ENCODE results near the gene NAPA. TPM values are rescaled to one million over a fixed set of nuclear protein-coding genes. Genes with fewer than 3 reads are reported as not detected.

Gene NAPA
- total and polyA plus RNA-seq, 4 donors: 65.7 to 140 (median 124) TPM

DNA sequence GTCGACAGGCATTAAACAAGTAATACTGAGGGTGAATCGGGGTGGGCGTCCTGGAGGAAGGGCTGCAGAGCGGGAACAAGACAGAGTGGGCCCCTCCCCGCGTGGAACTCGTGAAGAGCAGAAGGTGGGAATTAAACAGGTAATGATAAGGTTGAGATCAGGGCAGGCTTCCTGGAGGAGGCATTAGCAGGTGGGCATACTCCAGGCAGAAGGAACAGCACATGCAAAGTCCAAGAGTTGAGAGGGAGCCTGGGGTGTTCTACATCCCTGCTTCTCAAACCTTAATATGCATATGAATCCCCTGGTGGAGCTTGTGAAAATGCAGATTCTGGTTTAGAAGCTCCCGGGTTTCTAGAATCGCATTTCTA lies 66.5 kb downstream of the NAPA start:
- Histone ChIP-seq H3K36me3 (ENCODE audit: control insufficient read depth in 4 of 4, insufficient read depth in 4 of 4, low read length in 4 of 4) (no peaks in the 10 kb centered on the region), H3K9ac (ENCODE audit: insufficient read depth in 1 of 2, low read length in 2 of 2) (no peak overlapping the region), H3K4me1 (ENCODE audit: control insufficient read depth in 5 of 5, insufficient read depth in 5 of 5, low read length in 5 of 5) (peaks cover 0 to 26% (median 3%) of the 10 kb centered on the region in 5 donors), H3K27me3 (ENCODE audit: control insufficient read depth in 3 of 3, insufficient read depth in 3 of 3, low read length in 2 of 3) (peaks cover 7 to 62% (median 27%) of the 10 kb centered on the region in 3 donors), H3K9me3 (ENCODE audit: control insufficient read depth in 4 of 4, insufficient read depth in 3 of 4, low read length in 3 of 4) (peaks cover 0 to 25% (median 0%) of the 10 kb centered on the region in 4 donors), H3K27ac (ENCODE audit: low read depth in 1 of 2, low read length in 1 of 2) (no peak overlapping the region), H3K4me3 (no peak overlapping the region)
- no peak for DNase-seq
- 22 to 25% methylated on average over 9 of the region's 9 CpGs for WGBS, 2 donors
- TF ChIP-seq, protein P1, sequence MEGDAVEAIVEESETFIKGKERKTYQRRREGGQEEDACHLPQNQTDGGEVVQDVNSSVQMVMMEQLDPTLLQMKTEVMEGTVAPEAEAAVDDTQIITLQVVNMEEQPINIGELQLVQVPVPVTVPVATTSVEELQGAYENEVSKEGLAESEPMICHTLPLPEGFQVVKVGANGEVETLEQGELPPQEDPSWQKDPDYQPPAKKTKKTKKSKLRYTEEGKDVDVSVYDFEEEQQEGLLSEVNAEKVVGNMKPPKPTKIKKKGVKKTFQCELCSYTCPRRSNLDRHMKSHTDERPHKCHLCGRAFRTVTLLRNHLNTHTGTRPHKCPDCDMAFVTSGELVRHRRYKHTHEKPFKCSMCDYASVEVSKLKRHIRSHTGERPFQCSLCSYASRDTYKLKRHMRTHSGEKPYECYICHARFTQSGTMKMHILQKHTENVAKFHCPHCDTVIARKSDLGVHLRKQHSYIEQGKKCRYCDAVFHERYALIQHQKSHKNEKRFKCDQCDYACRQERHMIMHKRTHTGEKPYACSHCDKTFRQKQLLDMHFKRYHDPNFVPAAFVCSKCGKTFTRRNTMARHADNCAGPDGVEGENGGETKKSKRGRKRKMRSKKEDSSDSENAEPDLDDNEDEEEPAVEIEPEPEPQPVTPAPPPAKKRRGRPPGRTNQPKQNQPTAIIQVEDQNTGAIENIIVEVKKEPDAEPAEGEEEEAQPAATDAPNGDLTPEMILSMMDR (IDR thresholded peaks at IDR 0.05; ENCODE audit: control extremely low read depth, extremely low read depth): no peak
- ATAC-seq (ENCODE audit: insufficient read depth, low FRiP score): no peak

DNA sequence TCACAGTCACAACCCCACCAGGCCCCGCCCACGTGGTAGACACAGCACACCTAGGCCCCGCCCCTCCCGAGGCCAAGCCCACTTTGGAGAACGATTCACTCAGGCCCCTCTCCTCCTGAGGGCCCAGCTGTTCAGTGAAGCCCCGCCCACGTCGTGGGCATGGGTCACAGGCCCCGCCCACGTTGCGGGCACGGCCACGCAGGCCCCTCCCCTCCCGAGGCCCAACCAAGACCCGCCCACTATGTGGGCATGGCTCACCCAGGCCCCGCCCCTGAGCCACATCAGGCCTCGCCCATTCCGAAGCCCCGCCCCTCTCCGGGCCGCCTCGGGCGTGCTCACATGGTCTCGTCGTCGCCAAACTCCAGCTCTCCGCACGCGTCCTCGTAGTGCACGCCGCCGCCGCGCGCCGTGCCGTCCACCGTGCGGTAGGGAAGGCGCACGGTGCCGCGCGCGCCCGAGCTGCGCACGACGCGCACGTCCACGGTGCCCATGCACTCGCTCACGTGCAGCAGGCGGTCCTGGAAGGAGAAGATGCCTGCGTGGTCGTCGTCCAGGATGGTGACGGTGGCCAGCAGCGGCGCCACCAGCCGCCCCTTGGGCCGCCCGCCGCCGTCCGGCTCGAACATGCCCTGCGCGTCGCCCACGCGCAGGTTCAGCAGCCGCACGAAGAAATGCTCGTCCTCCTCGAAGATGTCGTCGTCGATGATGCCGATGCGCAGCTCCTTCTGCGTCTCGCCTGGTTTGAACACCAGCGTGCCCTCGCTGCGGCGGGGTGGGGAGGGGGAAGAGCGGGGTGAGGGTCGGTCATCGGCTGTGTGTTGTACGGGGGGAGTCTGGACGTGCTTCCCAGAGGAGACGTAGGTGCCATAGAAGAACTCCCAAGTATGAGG lies 67.1 kb downstream of the NAPA start:
- H3K4me3 ChIP-seq: no peak overlapping the region
- H3K9me3 ChIP-seq (ENCODE audit: control insufficient read depth in 4 of 4, insufficient read depth in 3 of 4, low read length in 3 of 4): peaks cover 0 to 27% (median 0%) of the 10 kb centered on the region in 4 donors
- TF ChIP-seq, protein P1 (IDR thresholded peaks at IDR 0.05; ENCODE audit: control extremely low read depth, extremely low read depth): no peak
- no peak for ATAC-seq (ENCODE audit: insufficient read depth, low FRiP score)
- H3K27ac ChIP-seq (ENCODE audit: low read depth in 1 of 2, low read length in 1 of 2): no peak overlapping the region
- peak; percentile 15 to 59 (median 32) for DNase-seq
- H3K27me3 ChIP-seq (ENCODE audit: control insufficient read depth in 3 of 3, insufficient read depth in 3 of 3, low read length in 2 of 3): peaks cover 7 to 67% (median 29%) of the 10 kb centered on the region in 3 donors
- H3K9ac ChIP-seq (ENCODE audit: insufficient read depth in 1 of 2, low read length in 2 of 2): no peak overlapping the region
- H3K4me1 ChIP-seq (ENCODE audit: control insufficient read depth in 5 of 5, insufficient read depth in 5 of 5, low read length in 5 of 5): peaks cover 0 to 26% (median 3%) of the 10 kb centered on the region in 5 donors
- WGBS, 2 donors: 6 to 7% methylated on average over 82 to 95 of the region's 95 CpGs
- no peaks in the 10 kb centered on the region for H3K36me3 ChIP-seq (ENCODE audit: control insufficient read depth in 4 of 4, insufficient read depth in 4 of 4, low read length in 4 of 4)

DNA sequence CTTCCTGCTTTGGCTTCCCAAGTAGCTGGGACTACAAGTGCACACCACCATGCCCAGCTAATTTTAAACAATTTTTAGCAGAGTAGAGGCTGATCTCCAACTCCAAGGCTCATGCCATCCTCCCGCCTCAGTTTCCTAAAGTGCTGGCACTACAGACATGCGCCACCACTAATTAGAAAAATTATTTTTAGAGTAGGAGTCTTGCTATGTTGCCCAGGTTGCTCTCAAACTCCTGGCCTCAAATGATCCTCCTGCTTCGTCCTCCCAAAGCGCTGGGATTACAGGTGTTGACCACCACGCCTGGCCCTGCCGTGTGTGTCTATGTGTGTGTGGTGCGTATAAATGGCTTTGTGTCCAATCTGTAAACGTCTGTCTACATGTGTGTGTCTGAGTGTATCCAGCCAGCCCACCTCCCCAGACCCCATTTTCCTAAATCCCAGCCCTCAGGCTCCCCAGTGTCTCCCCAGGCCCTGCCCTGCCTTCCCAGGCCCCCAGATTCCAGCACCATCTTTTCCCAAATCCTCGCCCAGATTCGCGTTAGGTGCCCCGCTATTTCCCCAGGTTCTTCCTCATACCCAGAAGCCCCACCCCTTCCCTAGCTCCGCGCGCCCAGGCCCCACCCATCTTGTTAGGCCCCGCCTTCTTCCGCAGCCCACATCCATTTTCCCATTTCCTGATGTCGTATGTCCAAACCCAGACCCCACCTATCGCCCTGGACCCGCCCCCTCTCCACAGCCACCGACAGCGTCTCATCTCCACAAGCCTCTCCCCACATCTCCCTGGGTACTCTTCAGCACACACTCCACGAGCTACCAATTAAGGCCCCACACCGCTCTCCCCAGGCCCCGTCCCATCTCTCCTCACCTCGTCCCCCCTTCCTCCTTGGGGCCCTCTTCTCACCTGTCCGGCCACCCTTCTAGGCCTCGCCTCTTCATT lies 68.1 kb downstream of the NAPA start:
- Histone ChIP-seq H3K4me3 (no peak overlapping the region), H3K27ac (ENCODE audit: low read depth in 1 of 2, low read length in 1 of 2) (no peak overlapping the region), H3K9ac (ENCODE audit: insufficient read depth in 1 of 2, low read length in 2 of 2) (no peak overlapping the region), H3K27me3 (ENCODE audit: control insufficient read depth in 3 of 3, insufficient read depth in 3 of 3, low read length in 2 of 3) (peaks cover 10 to 64% (median 29%) of the 10 kb centered on the region in 3 donors), H3K36me3 (ENCODE audit: control insufficient read depth in 4 of 4, insufficient read depth in 4 of 4, low read length in 4 of 4) (no peaks in the 10 kb centered on the region), H3K9me3 (ENCODE audit: control insufficient read depth in 4 of 4, insufficient read depth in 3 of 4, low read length in 3 of 4) (peaks cover 0 to 27% (median 0%) of the 10 kb centered on the region in 4 donors), H3K4me1 (ENCODE audit: control insufficient read depth in 5 of 5, insufficient read depth in 5 of 5, low read length in 5 of 5) (peaks cover 0 to 26% (median 3%) of the 10 kb centered on the region in 5 donors)
- WGBS, 2 donors: 17% methylated on average over 28 of the region's 28 CpGs
- ATAC-seq (ENCODE audit: insufficient read depth, low FRiP score) (no peak), DNase-seq (no peak)
- TF ChIP-seq, protein P1 (IDR thresholded peaks at IDR 0.05; ENCODE audit: control extremely low read depth, extremely low read depth): no peak
